Mucosa of descending colon (tissue), 3 donors: ENCODE data around the gene CLSTN2. TPM values are rescaled to one million over a fixed set of nuclear protein-coding genes. Genes with fewer than 3 reads are reported as not detected.

Experiments used
- ATAC-seq: fragments of 200-7000 bp; cut with Tn5 transposase; one replicate; pipeline ENCODE4 v1.9.1; 2020; ENCODE audit warnings: mild to moderate bottlenecking, moderate library complexity
- DNase-seq, 3 donors: peaks; one replicate each; pipeline ENCODE4 v3.0.0-alpha.2; 2020
- H3K36me3 ChIP-seq: fragments of 200-600 bp; one replicate; pipeline ENCODE4 v1.8.0; 2021; ENCODE audit warnings: low read depth, mild to moderate bottlenecking
- H3K4me1 ChIP-seq: fragments of 200-600 bp; one replicate; pipeline ENCODE4 v1.8.0; 2021; ENCODE audit warnings: low read depth, mild to moderate bottlenecking
- H3K4me3 ChIP-seq: fragments of 200-600 bp; one replicate; pipeline ENCODE4 v1.8.0; 2021; ENCODE audit warnings: mild to moderate bottlenecking
- H3K9me3 ChIP-seq: fragments of 200-600 bp; one replicate; pipeline ENCODE4 v1.8.0; 2021; ENCODE audit warnings: mild to moderate bottlenecking
- intact Hi-C, 2 donors: fragments of 100-400 bp; cut with DNase I in 1 of 2; cut with micrococcal nuclease in 1 of 2; formaldehyde crosslinking; loops; one replicate each; pipeline versions ENCODE4 v1.11.0 to v1.11.1; 2022; cut with DNase I, micrococcal nuclease
- total RNA-seq, 3 donors: library from RNA; stranded (reverse); fragmentation: NEBNext Ultra II Directional in 2 of 3; extraction: Animal tissue kit (Norgen Biotek cat#: 25700) in 2 of 3; gene quantifications; one replicate each; pipeline versions ENCODE4 v1.2.1 to v1.2.4, GENCODE V29; 2021 to 2023
- TF ChIP-seq, protein P1 (sequence below): fragments of 200-600 bp; IDR thresholded peaks from one replicate; pipeline ENCODE4 v1.8.0; 2022; ENCODE audit warnings: antibody characterized with exemption, mild to moderate bottlenecking
- donor health status: DM: no; HTN: no; CAD: no; lungs with moderate emphysema.
- donor health status: DM: no; HTN: no; CAD: no.
- donor health status: DM: no; HTN: yes; CAD: no.

CLSTN2 gene
- total RNA-seq, 3 donors from 2014 or later: 0.90 to 5.3 (median 2.5) TPM

DNA sequence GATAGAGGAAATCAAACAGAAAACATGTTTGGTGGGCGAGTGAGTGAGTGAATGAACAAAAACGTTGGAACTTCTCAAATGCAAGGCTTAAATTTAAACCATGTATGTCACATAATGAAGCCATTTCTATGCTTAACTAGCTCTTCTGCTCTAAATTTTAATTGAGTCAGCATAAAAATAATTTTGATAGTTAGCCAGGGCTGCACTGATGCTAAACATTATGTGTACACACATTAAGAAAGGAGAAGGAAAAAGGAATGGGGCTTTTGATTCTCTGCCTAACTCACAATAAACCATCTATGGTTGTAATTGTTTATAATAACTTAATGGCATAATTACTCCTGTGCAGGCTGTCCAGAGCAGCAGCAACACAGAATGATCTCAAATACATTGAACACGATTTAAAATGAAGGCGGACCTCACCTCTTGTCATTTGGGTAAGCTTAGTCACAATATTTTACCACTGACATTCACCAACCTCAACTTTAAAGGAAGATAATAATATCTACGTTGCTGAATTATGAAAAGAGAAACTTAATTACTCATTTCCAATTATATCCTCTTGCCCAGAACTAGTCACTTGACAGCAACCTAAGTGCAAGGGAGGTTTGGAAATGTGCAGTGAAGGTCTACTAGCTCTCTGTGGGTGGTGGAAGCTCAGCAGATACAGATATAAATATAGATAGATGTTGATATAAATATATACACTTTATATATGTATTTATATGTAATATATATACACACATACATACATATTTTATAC lies 424.4 kb downstream of the CLSTN2 start:
- H3K9me3 ChIP-seq: no peaks in the 10 kb centered on the region
- no peak overlapping the region for H3K4me3 ChIP-seq
- intact Hi-C loops: no loop called here
- TF ChIP-seq, protein P1, sequence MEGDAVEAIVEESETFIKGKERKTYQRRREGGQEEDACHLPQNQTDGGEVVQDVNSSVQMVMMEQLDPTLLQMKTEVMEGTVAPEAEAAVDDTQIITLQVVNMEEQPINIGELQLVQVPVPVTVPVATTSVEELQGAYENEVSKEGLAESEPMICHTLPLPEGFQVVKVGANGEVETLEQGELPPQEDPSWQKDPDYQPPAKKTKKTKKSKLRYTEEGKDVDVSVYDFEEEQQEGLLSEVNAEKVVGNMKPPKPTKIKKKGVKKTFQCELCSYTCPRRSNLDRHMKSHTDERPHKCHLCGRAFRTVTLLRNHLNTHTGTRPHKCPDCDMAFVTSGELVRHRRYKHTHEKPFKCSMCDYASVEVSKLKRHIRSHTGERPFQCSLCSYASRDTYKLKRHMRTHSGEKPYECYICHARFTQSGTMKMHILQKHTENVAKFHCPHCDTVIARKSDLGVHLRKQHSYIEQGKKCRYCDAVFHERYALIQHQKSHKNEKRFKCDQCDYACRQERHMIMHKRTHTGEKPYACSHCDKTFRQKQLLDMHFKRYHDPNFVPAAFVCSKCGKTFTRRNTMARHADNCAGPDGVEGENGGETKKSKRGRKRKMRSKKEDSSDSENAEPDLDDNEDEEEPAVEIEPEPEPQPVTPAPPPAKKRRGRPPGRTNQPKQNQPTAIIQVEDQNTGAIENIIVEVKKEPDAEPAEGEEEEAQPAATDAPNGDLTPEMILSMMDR: no peak
- no peaks in the 10 kb centered on the region for H3K4me1 ChIP-seq
- DNase-seq (no peak), ATAC-seq (no peak)
- no peaks in the 10 kb centered on the region for H3K36me3 ChIP-seq

DNA sequence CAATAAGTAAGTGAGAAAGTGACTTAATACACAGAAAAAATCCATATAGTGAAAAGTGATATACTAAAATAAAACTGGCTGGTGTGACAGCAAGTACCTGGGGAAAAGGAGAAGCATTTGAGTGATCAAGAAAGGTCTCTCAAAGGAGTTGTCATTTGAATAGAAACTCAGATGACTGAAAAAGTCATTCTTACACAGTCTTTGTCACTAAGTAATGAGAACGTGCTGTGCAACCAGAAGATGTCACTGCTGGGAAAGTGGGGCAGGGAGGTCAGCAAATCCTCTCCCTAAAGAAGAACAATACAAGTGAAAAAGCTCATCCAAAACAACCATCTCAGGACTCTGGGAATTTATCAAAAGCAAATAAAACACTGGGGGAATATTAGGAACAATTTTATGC lies 425.3 kb downstream of the CLSTN2 start:
- H3K4me1 ChIP-seq: no peaks in the 10 kb centered on the region
- intact Hi-C loops: no loop called here
- TF ChIP-seq, protein P1: no peak
- no peak overlapping the region for H3K4me3 ChIP-seq
- H3K9me3 ChIP-seq: no peaks in the 10 kb centered on the region
- DNase-seq (no peak), ATAC-seq (no peak)
- no peaks in the 10 kb centered on the region for H3K36me3 ChIP-seq

DNA sequence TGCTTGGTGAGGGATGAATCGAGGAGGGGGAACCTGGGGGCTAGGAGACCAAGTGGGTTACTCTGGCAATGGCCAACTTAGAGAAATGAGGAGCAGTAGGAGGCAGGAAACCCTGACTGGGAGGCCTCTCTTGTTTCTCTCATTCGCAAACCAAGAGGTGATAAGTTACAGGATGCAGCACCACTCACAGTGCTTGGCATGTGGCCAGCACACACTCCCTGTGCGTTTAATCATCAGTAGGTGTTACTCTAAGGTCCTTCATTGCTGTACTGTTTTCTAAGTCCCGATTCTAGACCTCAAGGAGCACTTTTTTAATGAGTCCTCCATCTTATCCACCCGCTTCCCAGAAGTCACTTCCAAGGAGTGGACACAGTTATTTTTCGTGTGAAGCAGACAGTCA lies 428.8 kb downstream of the CLSTN2 start:
- Histone ChIP-seq H3K4me3 (no peak overlapping the region), H3K9me3 (no peaks in the 10 kb centered on the region), H3K4me1 (no peaks in the 10 kb centered on the region), H3K36me3 (no peaks in the 10 kb centered on the region)
- ATAC-seq (no peak), DNase-seq (peak in 1 of 3 donors; percentile 23)
- intact Hi-C loops: no loop called here
- TF ChIP-seq, protein P1: no peak

DNA sequence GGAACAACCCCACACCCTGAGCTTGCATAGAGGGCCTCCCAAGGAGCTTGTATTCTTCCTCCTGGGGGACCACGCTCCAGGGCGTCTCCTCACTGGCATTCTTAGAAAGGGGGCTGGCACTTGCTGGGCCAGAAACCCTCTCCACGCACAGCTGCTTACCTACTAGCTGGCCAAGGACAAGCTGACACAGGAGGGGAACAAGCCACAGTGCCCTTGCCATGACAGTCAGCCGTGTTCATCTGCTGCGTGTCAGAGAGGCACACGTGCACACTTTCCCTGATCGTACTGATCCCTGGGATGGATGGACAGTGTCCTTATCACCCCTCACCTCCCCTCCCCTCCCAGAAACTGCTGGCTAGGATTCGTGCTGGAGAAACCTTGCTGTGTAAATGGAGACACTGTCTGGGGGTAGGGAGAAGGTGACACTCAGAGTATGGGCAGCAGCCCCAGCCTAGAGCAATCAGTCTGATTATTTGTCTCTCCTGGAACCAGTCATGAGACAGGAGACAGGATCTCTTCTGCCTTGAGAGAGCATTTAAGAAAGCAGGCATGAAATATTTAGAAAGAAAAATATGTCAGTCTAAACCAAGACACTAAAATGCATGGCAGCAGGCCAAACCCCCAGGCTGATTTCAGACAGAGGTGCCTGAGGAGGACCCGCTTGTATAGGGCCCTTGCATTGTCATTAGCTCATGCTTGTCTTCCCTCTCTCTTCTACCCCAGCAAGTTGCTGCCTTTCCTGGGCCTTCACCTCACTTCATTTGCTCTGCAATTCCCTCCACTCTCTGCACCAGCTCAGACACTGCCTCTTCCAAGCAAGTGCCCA lies 431.1 kb downstream of the CLSTN2 start:
- Histone ChIP-seq H3K36me3 (no peaks in the 10 kb centered on the region), H3K4me3 (no peak overlapping the region), H3K9me3 (no peaks in the 10 kb centered on the region), H3K4me1 (no peaks in the 10 kb centered on the region)
- intact Hi-C loops: no loop called here
- no peak for ATAC-seq
- DNase-seq: no peak
- TF ChIP-seq, protein P1: no peak

DNA sequence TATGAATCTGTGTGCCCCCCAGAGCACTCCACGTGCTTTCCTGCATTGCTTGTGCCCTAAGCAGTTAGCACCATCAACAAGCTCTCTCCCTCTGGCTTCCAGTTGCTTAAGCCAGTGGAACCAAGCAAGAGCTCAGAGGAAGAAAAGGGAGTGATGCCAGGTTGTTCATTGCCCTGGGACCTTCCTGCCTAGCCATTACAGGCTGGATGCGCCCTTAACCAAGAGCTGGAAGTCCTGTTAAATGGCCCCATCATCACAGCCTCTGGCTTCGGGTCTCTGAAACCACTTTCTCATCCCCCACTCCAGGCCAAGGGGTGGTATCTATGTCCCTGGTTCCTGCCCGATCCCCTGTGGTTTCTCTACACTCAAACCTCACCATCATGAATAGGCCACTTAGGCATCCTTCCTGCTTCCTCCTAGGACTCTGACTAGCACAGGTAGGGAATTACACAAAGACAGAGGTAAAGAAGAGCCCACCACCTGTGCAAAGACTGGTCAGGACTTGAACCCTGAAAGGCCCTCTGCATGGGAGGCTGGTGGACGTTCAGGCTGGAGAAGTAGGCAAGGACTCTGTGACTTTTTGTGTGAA lies 433.3 kb downstream of the CLSTN2 start:
- TF ChIP-seq, protein P1: no peak
- intact Hi-C loops: no loop called here
- ATAC-seq (no peak), DNase-seq (no peak)
- Histone ChIP-seq H3K4me1 (no peaks in the 10 kb centered on the region), H3K4me3 (no peak overlapping the region), H3K36me3 (no peaks in the 10 kb centered on the region), H3K9me3 (no peaks in the 10 kb centered on the region)
